Vagina (tissue), 2 donors: ENCODE results near the gene NAP1L4. TPM values are rescaled to one million over a fixed set of nuclear protein-coding genes. Genes with fewer than 3 reads are reported as not detected.

ENCODE experiments used
- DNase-seq, 2 donors: peaks; one replicate each; pipeline ENCODE4 v3.0.0-alpha.2; 2017; ENCODE audit errors: extremely low spot score in 2 of 2
- H3K27ac ChIP-seq: fragments of 200-600 bp; sonication (generic); one replicate; pipeline ENCODE4 v1.5.1; 2019
- H3K27me3 ChIP-seq: fragments of 200-600 bp; sonication (generic); one replicate; pipeline ENCODE4 v1.5.1; 2019
- H3K36me3 ChIP-seq, 2 donors: fragments of 200-600 bp; sonication (generic); one replicate each; pipeline ENCODE4 v1.5.1; 2017 to 2019
- H3K4me1 ChIP-seq: fragments of 200-600 bp; sonication (generic); one replicate; pipeline ENCODE4 v1.5.1; 2019
- H3K4me3 ChIP-seq, 2 donors: fragments of 200-600 bp; sonication (generic); 1 replicate in 1 of 2; 2 replicates in 1 of 2; pipeline ENCODE4 v1.5.1; 2016 to 2019
- H3K9me3 ChIP-seq: fragments of 200-600 bp; sonication (generic); one replicate; pipeline ENCODE4 v1.5.1; 2019
- POLR2A ChIP-seq, 2 donors: fragments of 450-650 bp; IDR thresholded peaks; one replicate each; pipeline ENCODE4 v1.6.1; 2017; ENCODE audit warnings: antibody characterized with exemption in 2 of 2, mild to moderate bottlenecking in 2 of 2, moderate library complexity in 2 of 2
- POLR2AphosphoS5 ChIP-seq, 2 donors: sonication (generic); formaldehyde crosslinking; IDR thresholded peaks; one replicate each; pipeline ENCODE4 v1.9.0; 2017; ENCODE audit warnings: antibody characterized with exemption in 2 of 2, mild to moderate bottlenecking in 2 of 2, low read depth in 1 of 2; ENCODE audit not compliant: insufficient read depth in 1 of 2
- intact Hi-C: fragments of 100-400 bp; cut with DNase I; formaldehyde crosslinking; loops from one replicate; pipeline ENCODE4 v1.15.1; 2023
- total RNA-seq: library from RNA; depleted of rRNA; stranded (reverse); fragments of >200 nt; gene quantifications from one replicate; pipeline ENCODE4 v1.2.3, GENCODE V29; 2016
- TF ChIP-seq, protein P1 (sequence below), 3 experiments: fragments of 450-650 bp in 2 of 3; fragments of 200-600 bp in 1 of 3; sonication (generic) in 1 of 3; IDR thresholded peaks; one replicate each; pipeline ENCODE4 v1.5.1; 2017 to 2019; ENCODE audit warnings: antibody characterized with exemption in 3 of 3, mild to moderate bottlenecking in 2 of 3, moderate library complexity in 2 of 3

The NAP1L4 gene
- total RNA-seq, 1 donor from 2014 or later, result 108 TPM

DNA sequence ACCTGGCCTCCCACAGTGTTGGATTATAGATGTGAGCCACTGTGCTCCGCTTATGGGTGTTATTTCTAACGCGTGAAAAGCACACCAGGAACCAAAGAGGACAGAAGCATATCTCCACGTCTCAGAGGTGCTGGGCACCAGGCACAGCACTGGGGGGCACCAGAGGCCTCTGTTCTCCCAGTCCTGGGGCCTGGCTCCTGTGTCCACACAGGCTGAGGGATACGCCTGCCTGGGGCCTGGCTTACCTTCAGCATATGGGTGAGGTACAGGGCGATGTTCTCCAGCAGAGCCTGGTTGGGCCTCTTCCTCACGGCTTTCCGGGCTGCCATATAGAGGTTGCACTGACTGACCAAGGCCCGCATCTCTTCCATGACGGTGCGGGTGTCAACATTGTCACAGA lies 24.7 kb upstream of the NAP1L4 start:
- H3K4me3 ChIP-seq, result no peak overlapping the region
- no peaks in the 10 kb centered on the region for H3K27me3 ChIP-seq
- no peaks in the 10 kb centered on the region for H3K4me1 ChIP-seq
- H3K27ac ChIP-seq, result no peak overlapping the region
- intact Hi-C loops, result no loop called here
- H3K36me3 ChIP-seq, result peaks cover 0 to 77% of the 10 kb centered on the region in 2 donors
- TF ChIP-seq POLR2AphosphoS5 (IDR thresholded peaks at IDR 0.05; ENCODE audit: insufficient read depth in 1 of 2, low read depth in 1 of 2) (no peak), POLR2A (IDR thresholded peaks at IDR 0.05) (no peak)
- TF ChIP-seq, protein P1, sequence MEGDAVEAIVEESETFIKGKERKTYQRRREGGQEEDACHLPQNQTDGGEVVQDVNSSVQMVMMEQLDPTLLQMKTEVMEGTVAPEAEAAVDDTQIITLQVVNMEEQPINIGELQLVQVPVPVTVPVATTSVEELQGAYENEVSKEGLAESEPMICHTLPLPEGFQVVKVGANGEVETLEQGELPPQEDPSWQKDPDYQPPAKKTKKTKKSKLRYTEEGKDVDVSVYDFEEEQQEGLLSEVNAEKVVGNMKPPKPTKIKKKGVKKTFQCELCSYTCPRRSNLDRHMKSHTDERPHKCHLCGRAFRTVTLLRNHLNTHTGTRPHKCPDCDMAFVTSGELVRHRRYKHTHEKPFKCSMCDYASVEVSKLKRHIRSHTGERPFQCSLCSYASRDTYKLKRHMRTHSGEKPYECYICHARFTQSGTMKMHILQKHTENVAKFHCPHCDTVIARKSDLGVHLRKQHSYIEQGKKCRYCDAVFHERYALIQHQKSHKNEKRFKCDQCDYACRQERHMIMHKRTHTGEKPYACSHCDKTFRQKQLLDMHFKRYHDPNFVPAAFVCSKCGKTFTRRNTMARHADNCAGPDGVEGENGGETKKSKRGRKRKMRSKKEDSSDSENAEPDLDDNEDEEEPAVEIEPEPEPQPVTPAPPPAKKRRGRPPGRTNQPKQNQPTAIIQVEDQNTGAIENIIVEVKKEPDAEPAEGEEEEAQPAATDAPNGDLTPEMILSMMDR (IDR thresholded peaks at IDR 0.05), result no peak
- no peak for DNase-seq
- H3K9me3 ChIP-seq, result no peaks in the 10 kb centered on the region

DNA sequence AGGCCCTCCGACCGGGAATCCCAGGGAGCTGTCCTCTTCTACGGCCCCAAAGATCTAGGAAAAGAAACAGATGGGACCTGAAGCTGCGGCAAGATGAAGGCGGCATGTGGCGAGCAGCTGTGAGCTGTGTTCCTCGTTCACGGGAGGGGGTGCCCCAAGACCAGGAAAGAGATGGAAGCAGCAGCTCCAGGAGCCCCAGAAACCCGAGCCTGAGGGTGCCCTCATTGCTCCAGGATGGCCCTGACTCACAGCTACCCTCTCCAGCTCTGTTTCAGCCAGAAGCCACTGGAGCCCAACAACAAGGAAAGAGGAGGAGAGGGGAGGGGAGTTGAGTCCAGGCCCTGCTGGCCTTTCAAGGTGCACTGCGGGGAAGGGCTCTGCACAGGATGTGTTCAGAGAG lies 23.7 kb upstream of the NAP1L4 start:
- Histone ChIP-seq H3K9me3 (no peaks in the 10 kb centered on the region), H3K4me3 (no peak overlapping the region), H3K36me3 (peaks cover 0 to 83% of the 10 kb centered on the region in 2 donors), H3K27me3 (no peaks in the 10 kb centered on the region), H3K27ac (no peak overlapping the region), H3K4me1 (no peaks in the 10 kb centered on the region)
- no peak for DNase-seq
- TF ChIP-seq POLR2A (IDR thresholded peaks at IDR 0.05) (no peak), POLR2AphosphoS5 (IDR thresholded peaks at IDR 0.05; ENCODE audit: insufficient read depth in 1 of 2, low read depth in 1 of 2) (no peak)
- TF ChIP-seq, protein P1 (IDR thresholded peaks at IDR 0.05), result no peak
- intact Hi-C loops, result no loop called here

DNA sequence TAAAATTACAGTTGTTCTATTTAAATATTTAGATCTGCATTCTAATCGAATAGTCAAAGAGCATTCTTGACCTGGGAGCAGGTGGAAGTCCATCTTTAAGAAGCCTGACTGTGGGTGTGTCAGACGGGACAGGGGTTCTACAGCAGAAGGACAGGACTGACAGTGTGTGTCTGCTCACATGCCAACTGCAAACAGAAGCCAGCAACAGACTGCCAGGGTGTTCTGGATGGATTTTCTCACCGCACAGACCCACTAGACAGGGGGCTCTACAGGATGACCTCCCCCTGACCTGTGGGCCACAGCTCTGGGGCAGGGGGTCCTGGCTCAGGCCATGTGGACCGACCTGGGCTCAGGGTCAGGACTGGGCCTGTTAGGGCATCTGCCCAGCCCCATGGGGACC lies 22.8 kb upstream of the NAP1L4 start:
- no peak for TF ChIP-seq POLR2A (IDR thresholded peaks at IDR 0.05)
- TF ChIP-seq POLR2AphosphoS5 (IDR thresholded peaks at IDR 0.05; ENCODE audit: insufficient read depth in 1 of 2, low read depth in 1 of 2), result no peak
- Histone ChIP-seq H3K27me3 (no peaks in the 10 kb centered on the region), H3K36me3 (peaks cover 0 to 85% of the 10 kb centered on the region in 2 donors), H3K4me1 (no peaks in the 10 kb centered on the region), H3K9me3 (no peaks in the 10 kb centered on the region), H3K27ac (no peak overlapping the region), H3K4me3 (no peak overlapping the region)
- intact Hi-C loops, result no loop called here
- no peak for DNase-seq

GRCh38 chr11:3014057-3014938 lies 22.2 kb upstream of the NAP1L4 start:
- Histone ChIP-seq H3K27ac (no peak overlapping the region), H3K4me3 (no peak overlapping the region), H3K9me3 (no peaks in the 10 kb centered on the region), H3K27me3 (no peaks in the 10 kb centered on the region), H3K36me3 (peaks cover 0 to 79% of the 10 kb centered on the region in 2 donors), H3K4me1 (no peaks in the 10 kb centered on the region)
- intact Hi-C loops, result no loop called here
- no peak for DNase-seq
- TF ChIP-seq, protein P1 (IDR thresholded peaks at IDR 0.05), result no peak
- TF ChIP-seq POLR2AphosphoS5 (IDR thresholded peaks at IDR 0.05; ENCODE audit: insufficient read depth in 1 of 2, low read depth in 1 of 2) (peak in 1 of 2 donors; percentile 46), POLR2A (IDR thresholded peaks at IDR 0.05) (no peak)

- no peak for DNase-seq
These were observed 20.1 kb upstream of the NAP1L4 start for GRCh38 chr11:3011891-3012885.

More at GRCh38 chr11:3011891-3012885, 20.1 kb upstream of the NAP1L4 start:
- Histone ChIP-seq H3K36me3 (peaks cover 0 to 67% of the 10 kb centered on the region in 2 donors), H3K27me3 (no peaks in the 10 kb centered on the region), H3K9me3 (no peaks in the 10 kb centered on the region), H3K27ac (no peak overlapping the region), H3K4me1 (no peaks in the 10 kb centered on the region), H3K4me3 (no peak overlapping the region)
- no peak for TF ChIP-seq POLR2A (IDR thresholded peaks at IDR 0.05)
- TF ChIP-seq, protein P1 (IDR thresholded peaks at IDR 0.05), result no peak
- no peak for TF ChIP-seq POLR2AphosphoS5 (IDR thresholded peaks at IDR 0.05; ENCODE audit: insufficient read depth in 1 of 2, low read depth in 1 of 2)
- intact Hi-C loops, result no loop called here
